Measurements from ENCODE around the gene NRXN3. TPM values are rescaled to one million over a fixed set of nuclear protein-coding genes. Genes with fewer than 3 reads are reported as not detected.
A peak's percentile ranks its signal among the peaks of the same experiment; 100 is the strongest.

NRXN3 gene
- total RNA-seq, 1 experiment from 2014 or later = not detected

- TF ChIP-seq EZH2 (IDR thresholded peaks at IDR 0.05; ENCODE audit: low read depth) (no peak), CTCF (conservative IDR thresholded peaks at IDR 0.05) (peak; percentile 99)
- no peaks in the 10 kb centered on the region for H3K36me3 ChIP-seq (ENCODE audit: low read depth)
- CTCF ChIA-PET = interaction anchor here (1.3 kb wide), 1 partner anchor 15 kb away, joined by 11 read pairs; no protein-coding TSS in a partner anchor
- no peak overlapping the region for H2AFZ ChIP-seq
- no peaks in the 10 kb centered on the region for H3K4me1 ChIP-seq (replicated peaks; ENCODE audit: insufficient read depth)
- H3K27ac ChIP-seq = no peak overlapping the region
- no peaks in the 10 kb centered on the region for H3K27me3 ChIP-seq (ENCODE audit: insufficient read depth, low read depth)
- no peaks in the 10 kb centered on the region for H3K79me2 ChIP-seq (ENCODE audit: low read depth)
- H3K9me2 ChIP-seq (ENCODE audit: insufficient read depth) = no peaks in the 10 kb centered on the region
- POLR2A ChIA-PET (ENCODE audit: unreplicated experiment) = no interaction called here
- peak; percentile 49 to 86 for DNase-seq
- H4K20me1 ChIP-seq (ENCODE audit: insufficient read depth) = no peaks in the 10 kb centered on the region
- H3K4me2 ChIP-seq = peak overlapping the region; percentile 30
- intact Hi-C loops (cut with micrococcal nuclease; ENCODE audit: unreplicated experiment) = loop anchor here (5.0 kb wide), 1 partner anchor 1903 kb away; no protein-coding TSS in a partner anchor
- H3K9me3 ChIP-seq (ENCODE audit: insufficient read depth, low read depth) = no peaks in the 10 kb centered on the region
- BruUV-seq (replicated peaks) = no TSS peak
- no peak overlapping the region for H3K4me3 ChIP-seq
- H3F3A ChIP-seq (ENCODE audit: insufficient read depth, low read depth) = no peaks in the 10 kb centered on the region
These were observed 789.6 kb downstream of the NRXN3 start for GRCh38 chr14:78959674-78960264.

- intact Hi-C loops (cut with micrococcal nuclease; ENCODE audit: unreplicated experiment) = no loop called here
- no peak for DNase-seq
- Histone ChIP-seq H3F3A (ENCODE audit: insufficient read depth, low read depth) (no peaks in the 10 kb centered on the region), H3K79me2 (ENCODE audit: low read depth) (no peaks in the 10 kb centered on the region), H3K27ac (no peak overlapping the region), H3K27me3 (ENCODE audit: insufficient read depth, low read depth) (no peaks in the 10 kb centered on the region), H3K4me2 (no peak overlapping the region), H3K9me2 (ENCODE audit: insufficient read depth) (no peaks in the 10 kb centered on the region), H3K36me3 (ENCODE audit: low read depth) (no peaks in the 10 kb centered on the region), H3K4me3 (no peak overlapping the region), H2AFZ (no peak overlapping the region), H3K9me3 (ENCODE audit: insufficient read depth, low read depth) (no peaks in the 10 kb centered on the region), H4K20me1 (ENCODE audit: insufficient read depth) (no peaks in the 10 kb centered on the region), H3K4me1 (replicated peaks; ENCODE audit: insufficient read depth) (no peaks in the 10 kb centered on the region)
- CTCF ChIA-PET = interaction anchor here (0.6 to 0.7 kb wide), 2 partner anchors 1816 to 1923 kb away, joined by 4 read pairs; no protein-coding TSS in a partner anchor
- TF ChIP-seq CTCF (conservative IDR thresholded peaks at IDR 0.05) (no peak), EZH2 (IDR thresholded peaks at IDR 0.05; ENCODE audit: low read depth) (no peak)
- POLR2A ChIA-PET (ENCODE audit: unreplicated experiment) = no interaction called here
- no TSS peak for BruUV-seq (replicated peaks)
These were observed 797.1 kb downstream of the NRXN3 start for GRCh38 chr14:78967111-78967809.

- Histone ChIP-seq H2AFZ (no peak overlapping the region), H3K4me3 (no peak overlapping the region), H4K20me1 (ENCODE audit: insufficient read depth) (no peaks in the 10 kb centered on the region), H3K36me3 (ENCODE audit: low read depth) (no peaks in the 10 kb centered on the region), H3K79me2 (ENCODE audit: low read depth) (no peaks in the 10 kb centered on the region), H3K27me3 (ENCODE audit: insufficient read depth, low read depth) (no peaks in the 10 kb centered on the region), H3K9me2 (ENCODE audit: insufficient read depth) (no peaks in the 10 kb centered on the region), H3F3A (ENCODE audit: insufficient read depth, low read depth) (no peaks in the 10 kb centered on the region), H3K27ac (no peak overlapping the region), H3K4me1 (replicated peaks; ENCODE audit: insufficient read depth) (no peaks in the 10 kb centered on the region), H3K9me3 (ENCODE audit: insufficient read depth, low read depth) (no peaks in the 10 kb centered on the region), H3K4me2 (no peak overlapping the region)
- no peak for DNase-seq
- POLR2A ChIA-PET (ENCODE audit: unreplicated experiment) = no interaction called here
- intact Hi-C loops (cut with micrococcal nuclease; ENCODE audit: unreplicated experiment) = loop anchor here (2.0 kb wide), 1 partner anchor 43 kb away; no protein-coding TSS in a partner anchor
- no peak for TF ChIP-seq CTCF (conservative IDR thresholded peaks at IDR 0.05)
- TF ChIP-seq EZH2 (IDR thresholded peaks at IDR 0.05; ENCODE audit: low read depth) = no peak
- CTCF ChIA-PET = interaction anchor here (0.8 kb wide), 1 partner anchor 9 kb away, joined by 3 read pairs; no protein-coding TSS in a partner anchor
- no TSS peak for BruUV-seq (replicated peaks)
These were observed 798.1 kb downstream of the NRXN3 start for GRCh38 chr14:78968265-78968664.

Measured in PC-9 (cell line).